Nephron progenitor cell (in vitro differentiated cells): Measurements from ENCODE around the gene ANKS1B.

Source experiments
- DNase-seq: peaks from one replicate; pipeline ENCODE4 v3.0.0; 2021
- H3K27ac Mint-ChIP-seq: 2 replicates; pipeline ENCODE4 v1.8.0; 2021; ENCODE audit warnings: mild to moderate bottlenecking, moderate library complexity, mixed read lengths
- H3K27me3 Mint-ChIP-seq: 2 replicates; pipeline ENCODE4 v1.8.0; 2021; ENCODE audit warnings: mild to moderate bottlenecking, low read depth, mixed read lengths; ENCODE audit not compliant: poor library complexity
- H3K36me3 Mint-ChIP-seq: 2 replicates; pipeline ENCODE4 v1.8.0; 2021; ENCODE audit warnings: low read depth, mixed read lengths
- H3K4me1 Mint-ChIP-seq: 2 replicates; pipeline ENCODE4 v1.8.0; 2021; ENCODE audit warnings: mixed read lengths
- H3K4me3 Mint-ChIP-seq: 2 replicates; pipeline ENCODE4 v1.8.0; 2021; ENCODE audit warnings: mild to moderate bottlenecking, moderate library complexity, mixed read lengths
- H3K9me3 Mint-ChIP-seq: 2 replicates; pipeline ENCODE4 v1.8.0; 2021; ENCODE audit warnings: mild to moderate bottlenecking, moderate library complexity, mixed read lengths
- TF ChIP-seq, protein P1 (sequence below): fragments of 200-600 bp; sonication (generic); IDR thresholded peaks from 2 replicates; pipeline ENCODE4 v1.5.0; 2021; ENCODE audit warnings: antibody characterized with exemption

The ANKS1B gene

DNA sequence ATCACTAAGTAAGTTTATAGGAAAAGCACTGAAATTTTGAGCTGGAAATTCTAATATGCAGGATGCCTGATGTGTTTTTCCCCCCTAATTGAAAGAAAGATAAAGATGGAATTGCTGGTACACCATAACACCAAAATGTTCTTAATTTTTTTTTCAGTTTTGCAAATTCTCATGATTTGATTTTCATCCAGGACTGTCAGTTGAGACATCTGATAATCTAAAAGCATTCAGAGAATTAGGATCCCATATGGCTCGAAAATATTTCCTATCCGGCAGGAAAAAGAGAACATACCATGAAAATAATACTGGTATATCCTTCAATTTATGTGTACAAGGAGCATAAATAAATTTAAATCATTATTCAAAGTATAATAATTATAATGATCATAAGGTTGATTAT is 887.6 kb downstream of the ANKS1B start:
- no peak overlapping the region for H3K27ac Mint-ChIP-seq
- no peaks in the 10 kb centered on the region for H3K9me3 Mint-ChIP-seq
- H3K4me3 Mint-ChIP-seq = no peak overlapping the region
- H3K4me1 Mint-ChIP-seq = peaks cover 3% of the 10 kb centered on the region
- TF ChIP-seq, protein P1, sequence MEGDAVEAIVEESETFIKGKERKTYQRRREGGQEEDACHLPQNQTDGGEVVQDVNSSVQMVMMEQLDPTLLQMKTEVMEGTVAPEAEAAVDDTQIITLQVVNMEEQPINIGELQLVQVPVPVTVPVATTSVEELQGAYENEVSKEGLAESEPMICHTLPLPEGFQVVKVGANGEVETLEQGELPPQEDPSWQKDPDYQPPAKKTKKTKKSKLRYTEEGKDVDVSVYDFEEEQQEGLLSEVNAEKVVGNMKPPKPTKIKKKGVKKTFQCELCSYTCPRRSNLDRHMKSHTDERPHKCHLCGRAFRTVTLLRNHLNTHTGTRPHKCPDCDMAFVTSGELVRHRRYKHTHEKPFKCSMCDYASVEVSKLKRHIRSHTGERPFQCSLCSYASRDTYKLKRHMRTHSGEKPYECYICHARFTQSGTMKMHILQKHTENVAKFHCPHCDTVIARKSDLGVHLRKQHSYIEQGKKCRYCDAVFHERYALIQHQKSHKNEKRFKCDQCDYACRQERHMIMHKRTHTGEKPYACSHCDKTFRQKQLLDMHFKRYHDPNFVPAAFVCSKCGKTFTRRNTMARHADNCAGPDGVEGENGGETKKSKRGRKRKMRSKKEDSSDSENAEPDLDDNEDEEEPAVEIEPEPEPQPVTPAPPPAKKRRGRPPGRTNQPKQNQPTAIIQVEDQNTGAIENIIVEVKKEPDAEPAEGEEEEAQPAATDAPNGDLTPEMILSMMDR = no peak
- DNase-seq = no peak
- no peaks in the 10 kb centered on the region for H3K36me3 Mint-ChIP-seq
- peaks cover 7% of the 10 kb centered on the region for H3K27me3 Mint-ChIP-seq

DNA sequence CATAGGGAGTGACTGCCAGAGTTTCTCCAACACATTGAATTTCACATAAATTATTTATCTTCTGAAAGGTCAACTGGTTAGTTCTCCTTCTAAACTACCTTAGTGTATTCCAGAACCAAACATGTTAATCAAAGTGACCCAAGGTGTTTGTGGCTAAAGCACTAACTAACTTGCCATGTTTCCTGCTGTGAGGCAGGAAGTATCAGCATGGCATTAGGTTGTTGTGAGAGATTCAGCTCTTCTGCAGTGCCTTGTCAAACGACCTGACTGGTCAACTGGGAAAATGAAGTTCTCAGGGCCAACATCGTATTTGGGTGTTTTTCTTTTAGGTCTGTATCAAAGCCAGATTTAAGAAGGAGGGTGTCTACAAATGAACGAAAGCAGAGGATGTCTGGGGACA is 891.6 kb downstream of the ANKS1B start:
- no peak for DNase-seq
- Mint-ChIP-seq H3K4me3 (no peak overlapping the region), H3K27ac (no peak overlapping the region), H3K4me1 (peaks cover 9% of the 10 kb centered on the region), H3K9me3 (no peaks in the 10 kb centered on the region), H3K27me3 (no peaks in the 10 kb centered on the region), H3K36me3 (no peaks in the 10 kb centered on the region)
- TF ChIP-seq, protein P1 = no peak

DNA sequence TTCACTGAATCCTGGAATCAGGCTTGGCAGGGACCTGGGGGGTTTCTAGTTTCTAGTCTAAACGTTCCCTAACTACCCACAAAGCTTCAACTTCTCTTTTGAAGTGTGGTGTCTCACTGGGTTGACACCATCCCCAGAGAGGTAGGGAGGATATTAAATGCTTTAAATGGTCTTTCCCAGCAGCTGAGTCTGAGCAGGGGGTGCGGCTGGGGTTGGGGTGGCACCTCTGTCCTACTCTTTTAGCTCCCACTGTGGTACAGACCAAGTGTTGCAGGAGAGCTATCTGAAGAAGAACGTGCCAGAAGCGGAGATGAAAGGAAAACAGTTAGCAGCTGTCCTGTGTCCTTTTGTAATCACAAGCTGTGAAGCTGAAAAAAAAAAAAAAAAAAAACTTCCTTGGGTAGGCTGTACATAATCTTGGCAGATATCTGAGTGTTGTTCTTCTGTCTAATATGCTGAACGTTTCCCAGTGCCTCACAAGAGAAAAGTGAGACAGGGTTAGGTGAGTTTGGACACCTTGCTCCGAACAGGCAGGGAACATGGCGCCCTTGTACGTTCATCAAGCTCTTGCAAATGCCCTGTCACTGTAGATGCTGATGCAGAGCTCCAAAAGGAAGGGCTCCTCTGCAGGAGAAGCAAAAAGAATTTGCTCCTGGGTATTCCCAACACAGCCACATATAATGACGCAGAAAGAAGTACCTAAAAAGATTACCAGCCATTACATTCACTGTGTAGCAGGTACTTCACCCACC is 892.5 kb downstream of the ANKS1B start:
- no peaks in the 10 kb centered on the region for H3K27me3 Mint-ChIP-seq
- no peaks in the 10 kb centered on the region for H3K36me3 Mint-ChIP-seq
- H3K4me1 Mint-ChIP-seq = peaks cover 9% of the 10 kb centered on the region
- H3K9me3 Mint-ChIP-seq = no peaks in the 10 kb centered on the region
- TF ChIP-seq, protein P1 = no peak
- no peak overlapping the region for H3K27ac Mint-ChIP-seq
- H3K4me3 Mint-ChIP-seq = no peak overlapping the region
- no peak for DNase-seq

DNA sequence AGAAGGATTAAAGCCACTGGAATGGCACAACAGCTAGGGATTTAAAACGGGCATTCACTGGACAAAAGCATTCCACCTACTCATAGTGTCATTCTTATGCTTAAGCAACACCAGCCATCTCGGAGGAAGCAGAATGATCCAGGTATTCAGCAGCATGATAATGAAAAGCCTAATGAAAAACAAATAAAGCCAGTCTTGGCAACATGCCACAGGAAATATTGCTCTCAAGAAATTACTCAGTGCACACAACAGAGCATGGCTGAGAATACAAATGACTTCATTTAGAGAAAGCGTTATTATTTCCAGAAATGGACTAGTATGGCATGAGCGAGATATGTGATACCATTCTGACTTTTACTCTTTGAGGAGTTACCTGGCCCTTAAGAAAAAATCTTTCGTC is 897.5 kb downstream of the ANKS1B start:
- no peak for DNase-seq
- Mint-ChIP-seq H3K4me1 (peaks cover 7% of the 10 kb centered on the region), H3K27me3 (no peaks in the 10 kb centered on the region), H3K9me3 (no peaks in the 10 kb centered on the region), H3K36me3 (no peaks in the 10 kb centered on the region), H3K27ac (no peak overlapping the region), H3K4me3 (no peak overlapping the region)
- TF ChIP-seq, protein P1 = no peak

DNA sequence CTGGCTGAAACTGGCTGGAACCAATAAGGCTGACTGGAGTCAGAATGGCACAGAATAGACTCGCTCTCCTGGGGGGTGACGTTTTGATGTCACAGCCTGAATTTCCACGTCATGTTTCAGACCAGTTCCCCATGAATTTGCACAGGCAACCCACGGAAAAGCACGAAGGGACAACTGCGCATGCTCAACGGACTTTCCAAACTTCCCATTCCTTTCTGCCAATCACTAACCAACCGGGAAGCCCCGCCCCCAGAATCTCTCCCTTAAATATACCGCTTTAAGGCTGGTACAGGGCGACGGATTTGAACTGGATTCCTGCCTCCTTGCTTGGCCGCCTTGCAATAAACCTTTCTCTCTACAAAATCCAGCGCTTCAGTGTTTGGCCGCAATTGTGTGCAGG is 904.9 kb downstream of the ANKS1B start:
- Mint-ChIP-seq H3K27ac (peak overlapping the region; percentile 14), H3K36me3 (no peaks in the 10 kb centered on the region), H3K4me3 (no peak overlapping the region), H3K27me3 (no peaks in the 10 kb centered on the region), H3K4me1 (no peaks in the 10 kb centered on the region), H3K9me3 (no peaks in the 10 kb centered on the region)
- no peak for DNase-seq
- TF ChIP-seq, protein P1 = no peak
